ENCODE measurements around the gene INPP5D.
A peak's percentile ranks its signal among the peaks of the same experiment; 100 is the strongest.
"Not testable (repeated sequence)": the region's sequence is repeated elsewhere in the genome, so short reads cannot be mapped to it uniquely, and the experiment has no call there.

Gene INPP5D

DNA sequence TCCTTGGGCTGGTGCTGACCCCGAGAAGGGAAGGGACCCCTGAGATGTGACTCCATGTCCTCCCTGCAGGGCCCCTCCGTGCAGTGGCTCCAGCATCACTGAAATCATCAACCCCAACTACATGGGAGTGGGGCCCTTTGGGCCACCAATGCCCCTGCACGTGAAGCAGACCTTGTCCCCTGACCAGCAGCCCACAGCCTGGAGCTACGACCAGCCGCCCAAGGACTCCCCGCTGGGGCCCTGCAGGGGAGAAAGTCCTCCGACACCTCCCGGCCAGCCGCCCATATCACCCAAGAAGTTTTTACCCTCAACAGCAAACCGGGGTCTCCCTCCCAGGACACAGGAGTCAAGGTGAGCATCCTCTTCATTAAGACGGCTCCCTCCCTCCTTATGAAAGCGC, 137.9 kb downstream of the INPP5D start:
- Histone ChIP-seq H3K4me1 (ENCODE audit: control insufficient read depth in 1 of 2, insufficient read depth in 1 of 2, low read depth in 1 of 2, low read length in 1 of 2) (no peaks in the 10 kb centered on the region), H3K27ac (no peak overlapping the region), H3K27me3 (no peaks in the 10 kb centered on the region), H3K4me3 (ENCODE audit: low read depth in 1 of 2, low read length in 1 of 2) (no peak overlapping the region), H3K9me3 (no peaks in the 10 kb centered on the region), H3K36me3 (peaks cover 97% of the 10 kb centered on the region)
- TF ChIP-seq, protein P1, sequence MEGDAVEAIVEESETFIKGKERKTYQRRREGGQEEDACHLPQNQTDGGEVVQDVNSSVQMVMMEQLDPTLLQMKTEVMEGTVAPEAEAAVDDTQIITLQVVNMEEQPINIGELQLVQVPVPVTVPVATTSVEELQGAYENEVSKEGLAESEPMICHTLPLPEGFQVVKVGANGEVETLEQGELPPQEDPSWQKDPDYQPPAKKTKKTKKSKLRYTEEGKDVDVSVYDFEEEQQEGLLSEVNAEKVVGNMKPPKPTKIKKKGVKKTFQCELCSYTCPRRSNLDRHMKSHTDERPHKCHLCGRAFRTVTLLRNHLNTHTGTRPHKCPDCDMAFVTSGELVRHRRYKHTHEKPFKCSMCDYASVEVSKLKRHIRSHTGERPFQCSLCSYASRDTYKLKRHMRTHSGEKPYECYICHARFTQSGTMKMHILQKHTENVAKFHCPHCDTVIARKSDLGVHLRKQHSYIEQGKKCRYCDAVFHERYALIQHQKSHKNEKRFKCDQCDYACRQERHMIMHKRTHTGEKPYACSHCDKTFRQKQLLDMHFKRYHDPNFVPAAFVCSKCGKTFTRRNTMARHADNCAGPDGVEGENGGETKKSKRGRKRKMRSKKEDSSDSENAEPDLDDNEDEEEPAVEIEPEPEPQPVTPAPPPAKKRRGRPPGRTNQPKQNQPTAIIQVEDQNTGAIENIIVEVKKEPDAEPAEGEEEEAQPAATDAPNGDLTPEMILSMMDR (IDR thresholded peaks at IDR 0.05): no peak

DNA sequence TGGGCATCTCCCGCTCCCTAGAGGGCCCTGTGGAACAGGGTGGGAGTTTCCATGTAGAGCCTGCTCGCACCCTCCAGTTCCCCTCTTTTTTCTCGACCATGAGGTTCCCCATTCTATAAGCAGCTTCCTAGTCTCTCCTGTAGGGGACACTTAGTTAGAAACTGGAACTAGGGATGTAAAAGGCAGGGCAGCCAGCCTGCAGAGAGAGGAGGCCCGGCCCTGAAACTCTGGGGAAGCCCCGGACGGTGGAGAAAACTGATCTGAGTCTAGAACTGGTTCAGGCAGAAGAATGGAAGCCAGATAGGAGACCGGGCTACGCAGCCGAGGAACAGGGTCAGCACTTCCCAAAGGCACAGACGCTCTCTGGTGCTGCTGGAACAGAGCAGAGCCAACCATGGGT, 139.7 kb downstream of the INPP5D start:
- peak overlapping the region; percentile 17 for H3K27ac ChIP-seq
- TF ChIP-seq, protein P1 (IDR thresholded peaks at IDR 0.05): no peak
- H3K9me3 ChIP-seq: no peaks in the 10 kb centered on the region
- no peaks in the 10 kb centered on the region for H3K4me1 ChIP-seq (ENCODE audit: control insufficient read depth in 1 of 2, insufficient read depth in 1 of 2, low read depth in 1 of 2, low read length in 1 of 2)
- H3K27me3 ChIP-seq: no peaks in the 10 kb centered on the region
- H3K4me3 ChIP-seq (ENCODE audit: low read depth in 1 of 2, low read length in 1 of 2): no peak overlapping the region
- H3K36me3 ChIP-seq: peaks cover 100% of the 10 kb centered on the region

DNA sequence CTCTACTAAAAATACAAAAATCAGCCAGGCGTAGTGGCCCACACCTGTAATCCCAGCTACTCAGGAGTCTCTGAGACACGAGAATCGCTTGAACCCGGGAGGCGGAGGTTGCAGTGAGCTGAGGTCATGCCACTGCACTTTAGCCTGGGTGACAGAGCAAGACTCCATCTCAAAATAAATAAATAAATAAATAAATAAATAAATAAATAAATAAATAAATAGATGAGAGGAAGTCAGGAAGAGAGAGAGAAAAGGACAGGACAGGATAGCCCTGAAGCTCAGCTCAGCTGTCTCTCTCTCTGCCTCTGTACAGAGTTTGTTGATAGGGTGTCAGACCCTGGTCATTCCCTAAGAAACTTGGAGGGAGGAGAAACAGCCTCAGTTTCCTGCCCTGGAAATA, 140.6 kb downstream of the INPP5D start:
- not testable (repeated sequence) for H3K27me3 ChIP-seq; H3K27ac ChIP-seq; H3K4me1 ChIP-seq (ENCODE audit: control insufficient read depth in 1 of 2, insufficient read depth in 1 of 2, low read depth in 1 of 2, low read length in 1 of 2); H3K9me3 ChIP-seq; H3K4me3 ChIP-seq (ENCODE audit: low read depth in 1 of 2, low read length in 1 of 2)
- H3K36me3 ChIP-seq: peaks cover 100% of the 10 kb centered on the region

DNA sequence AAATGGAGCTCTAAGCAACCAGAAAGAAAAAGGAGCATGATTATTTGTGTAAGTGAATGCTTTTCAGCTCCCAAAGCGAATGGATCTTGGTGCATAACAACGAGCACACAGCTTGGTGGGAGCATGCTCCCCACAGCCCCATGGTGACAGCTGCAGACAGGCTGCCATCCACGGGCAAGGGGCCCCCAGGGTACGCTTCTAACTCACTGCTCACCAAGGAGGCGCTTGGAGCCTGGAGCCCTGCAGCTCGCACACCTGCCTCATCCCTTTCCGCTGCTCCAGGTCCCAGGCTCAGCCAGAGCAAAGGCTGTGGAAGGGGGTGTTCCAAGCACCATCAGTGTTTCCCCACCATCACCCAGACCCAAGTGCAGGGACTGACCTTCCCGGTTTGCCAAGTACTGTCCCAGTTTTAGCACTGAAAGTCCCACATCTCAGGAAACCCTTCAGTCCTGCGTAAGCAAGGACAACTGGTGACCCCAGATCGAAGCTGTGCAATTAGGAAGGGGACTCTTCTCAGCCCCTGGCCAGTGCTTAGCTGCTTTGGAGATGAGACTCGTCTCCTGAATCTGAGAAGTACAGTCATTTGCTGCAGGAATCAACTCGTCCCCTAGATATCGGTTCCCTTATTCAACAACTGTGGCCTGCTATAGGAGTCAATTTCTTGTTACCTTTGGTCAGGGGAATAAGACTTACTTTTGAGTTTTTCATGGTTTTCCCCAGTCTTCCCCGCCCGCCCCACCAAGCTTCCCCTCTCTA, 141.3 kb downstream of the INPP5D start:
- Histone ChIP-seq H3K4me3 (ENCODE audit: low read depth in 1 of 2, low read length in 1 of 2) (no peak overlapping the region), H3K36me3 (peaks cover 99% of the 10 kb centered on the region), H3K4me1 (ENCODE audit: control insufficient read depth in 1 of 2, insufficient read depth in 1 of 2, low read depth in 1 of 2, low read length in 1 of 2) (no peaks in the 10 kb centered on the region), H3K9me3 (no peaks in the 10 kb centered on the region), H3K27ac (peak overlapping the region; percentile 7), H3K27me3 (no peaks in the 10 kb centered on the region)
- TF ChIP-seq, protein P1 (IDR thresholded peaks at IDR 0.05): no peak

DNA sequence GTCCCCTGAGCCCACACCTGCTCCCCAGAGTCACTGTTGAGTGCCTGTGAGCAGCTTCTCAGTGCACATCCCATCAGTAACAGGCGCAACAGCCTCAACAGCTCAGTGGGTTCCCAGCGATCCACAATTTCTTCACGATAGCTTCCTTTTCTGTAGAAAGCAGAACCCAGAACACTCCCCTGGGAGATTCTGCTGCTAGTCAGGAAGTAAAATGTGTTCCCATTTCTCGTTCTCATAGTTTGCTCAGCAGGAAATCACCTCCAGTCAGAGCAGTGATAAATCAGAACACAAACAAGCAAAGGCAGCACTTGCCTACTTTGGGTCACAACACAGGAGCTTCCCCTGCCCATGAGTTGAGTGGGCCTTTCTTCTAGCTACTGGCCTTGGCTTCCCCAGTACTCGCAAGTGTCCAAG, 142.4 kb downstream of the INPP5D start:
- Histone ChIP-seq H3K27ac (peak overlapping the region; percentile 69), H3K4me1 (ENCODE audit: control insufficient read depth in 1 of 2, insufficient read depth in 1 of 2, low read depth in 1 of 2, low read length in 1 of 2) (no peaks in the 10 kb centered on the region), H3K4me3 (ENCODE audit: low read depth in 1 of 2, low read length in 1 of 2) (no peak overlapping the region), H3K36me3 (peaks cover 99% of the 10 kb centered on the region), H3K27me3 (no peaks in the 10 kb centered on the region), H3K9me3 (no peaks in the 10 kb centered on the region)
- TF ChIP-seq, protein P1 (IDR thresholded peaks at IDR 0.05): no peak

DNA sequence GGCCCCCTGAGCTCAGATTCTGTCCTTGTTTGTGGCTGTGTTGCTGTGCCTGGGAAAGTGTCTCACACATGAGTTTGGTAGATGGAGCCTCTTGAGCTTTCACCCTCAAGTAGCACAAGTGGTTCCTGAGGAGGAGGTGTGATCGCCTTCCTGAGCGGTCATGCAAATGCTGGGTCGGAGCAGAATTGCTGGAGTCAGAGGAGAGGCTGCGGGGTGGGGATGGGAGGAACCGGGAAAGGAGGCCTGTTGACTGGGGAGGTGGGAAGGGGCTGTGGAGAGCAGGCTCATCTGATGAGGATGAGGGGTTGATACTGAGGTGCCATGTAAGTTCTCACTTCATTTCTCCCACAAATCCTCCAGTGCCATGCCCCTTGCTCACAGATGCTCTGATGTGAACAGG, 142.9 kb downstream of the INPP5D start:
- no peaks in the 10 kb centered on the region for H3K9me3 ChIP-seq
- H3K27me3 ChIP-seq: no peaks in the 10 kb centered on the region
- peaks cover 99% of the 10 kb centered on the region for H3K36me3 ChIP-seq
- H3K27ac ChIP-seq: peak overlapping the region; percentile 69
- H3K4me1 ChIP-seq (ENCODE audit: control insufficient read depth in 1 of 2, insufficient read depth in 1 of 2, low read depth in 1 of 2, low read length in 1 of 2): no peaks in the 10 kb centered on the region
- no peak overlapping the region for H3K4me3 ChIP-seq (ENCODE audit: low read depth in 1 of 2, low read length in 1 of 2)
- TF ChIP-seq, protein P1 (IDR thresholded peaks at IDR 0.05): no peak
